ENCODE data around the gene H2BK1. TPM values are rescaled to one million over a fixed set of nuclear protein-coding genes. Genes with fewer than 3 reads are reported as not detected.

The H2BK1 gene
- total RNA-seq, 1 donor from 2014 or later = not detected

- no peak for FAIRE-seq
Measured at GRCh38 chr7:151240942-151241754, 30.9 kb upstream of the H2BK1 start.

GRCh38 chr7:151240536-151240935 lies 30.2 kb upstream of the H2BK1 start:
- Histone ChIP-seq H3K4me3 (ENCODE audit: low read depth, low read length) (no peak overlapping the region), H3K27me3 (ENCODE audit: control insufficient read depth, insufficient read depth, low read length) (peaks cover 3% of the 10 kb centered on the region), H3K36me3 (ENCODE audit: control insufficient read depth, insufficient read depth, low read length) (peaks cover 16% of the 10 kb centered on the region)
- DNase-seq (ENCODE audit: low read depth) = no peak
- TF ChIP-seq, protein P1, sequence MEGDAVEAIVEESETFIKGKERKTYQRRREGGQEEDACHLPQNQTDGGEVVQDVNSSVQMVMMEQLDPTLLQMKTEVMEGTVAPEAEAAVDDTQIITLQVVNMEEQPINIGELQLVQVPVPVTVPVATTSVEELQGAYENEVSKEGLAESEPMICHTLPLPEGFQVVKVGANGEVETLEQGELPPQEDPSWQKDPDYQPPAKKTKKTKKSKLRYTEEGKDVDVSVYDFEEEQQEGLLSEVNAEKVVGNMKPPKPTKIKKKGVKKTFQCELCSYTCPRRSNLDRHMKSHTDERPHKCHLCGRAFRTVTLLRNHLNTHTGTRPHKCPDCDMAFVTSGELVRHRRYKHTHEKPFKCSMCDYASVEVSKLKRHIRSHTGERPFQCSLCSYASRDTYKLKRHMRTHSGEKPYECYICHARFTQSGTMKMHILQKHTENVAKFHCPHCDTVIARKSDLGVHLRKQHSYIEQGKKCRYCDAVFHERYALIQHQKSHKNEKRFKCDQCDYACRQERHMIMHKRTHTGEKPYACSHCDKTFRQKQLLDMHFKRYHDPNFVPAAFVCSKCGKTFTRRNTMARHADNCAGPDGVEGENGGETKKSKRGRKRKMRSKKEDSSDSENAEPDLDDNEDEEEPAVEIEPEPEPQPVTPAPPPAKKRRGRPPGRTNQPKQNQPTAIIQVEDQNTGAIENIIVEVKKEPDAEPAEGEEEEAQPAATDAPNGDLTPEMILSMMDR (IDR thresholded peaks at IDR 0.05; ENCODE audit: insufficient read depth, low read length, severe bottlenecking) = no peak
- no peak for FAIRE-seq

More at GRCh38 chr7:151240942-151241754, 30.9 kb upstream of the H2BK1 start:
- DNase-seq (ENCODE audit: low read depth) = no peak
- TF ChIP-seq, protein P1 (IDR thresholded peaks at IDR 0.05; ENCODE audit: insufficient read depth, low read length, severe bottlenecking) = no peak
- Histone ChIP-seq H3K4me3 (ENCODE audit: low read depth, low read length) (no peak overlapping the region), H3K36me3 (ENCODE audit: control insufficient read depth, insufficient read depth, low read length) (peaks cover 13% of the 10 kb centered on the region), H3K27me3 (ENCODE audit: control insufficient read depth, insufficient read depth, low read length) (peaks cover 6% of the 10 kb centered on the region)

DNA sequence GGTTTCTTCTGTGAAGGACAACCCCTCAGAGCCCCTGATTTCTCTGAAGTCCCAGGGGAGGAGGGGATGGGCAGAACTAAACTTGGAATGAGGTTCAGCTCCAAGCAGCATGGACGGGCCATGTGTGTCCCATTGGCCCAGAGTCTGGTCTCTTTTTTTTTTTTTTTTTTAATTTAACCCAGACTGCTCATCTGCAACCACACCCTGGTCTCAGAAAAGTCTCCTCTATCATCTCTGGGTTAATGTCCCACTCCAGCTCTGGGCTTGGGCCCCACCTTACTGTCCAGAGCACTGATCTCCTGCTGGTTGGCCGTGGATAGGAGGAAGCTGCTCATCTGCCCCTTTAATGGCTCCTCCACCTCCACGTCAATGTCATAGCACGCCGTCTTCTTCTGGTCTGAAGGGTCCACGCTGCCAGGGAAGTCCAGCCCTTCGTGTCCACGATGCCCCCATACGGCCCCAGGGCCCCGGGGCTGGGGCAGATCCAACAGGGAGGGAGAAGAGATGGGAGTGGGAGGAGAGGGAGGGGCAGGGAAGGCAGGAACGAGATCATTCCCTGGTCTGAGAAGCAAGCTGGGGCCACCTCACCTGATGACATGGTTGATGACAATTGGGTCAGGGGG lies 29.7 kb upstream of the H2BK1 start:
- DNase-seq (ENCODE audit: low read depth) (no peak), FAIRE-seq (no peak)
- Histone ChIP-seq H3K4me3 (ENCODE audit: low read depth, low read length) (no peak overlapping the region), H3K36me3 (ENCODE audit: control insufficient read depth, insufficient read depth, low read length) (peaks cover 21% of the 10 kb centered on the region), H3K27me3 (ENCODE audit: control insufficient read depth, insufficient read depth, low read length) (peaks cover 3% of the 10 kb centered on the region)
- TF ChIP-seq, protein P1 (IDR thresholded peaks at IDR 0.05; ENCODE audit: insufficient read depth, low read length, severe bottlenecking) = no peak

- peaks cover 23% of the 10 kb centered on the region for H3K36me3 ChIP-seq (ENCODE audit: control insufficient read depth, insufficient read depth, low read length)
- DNase-seq (ENCODE audit: low read depth) = no peak
- peak; percentile 47 for FAIRE-seq
Measured at GRCh38 chr7:151238924-151239836, 28.9 kb upstream of the H2BK1 start.

GRCh38 chr7:151238190-151238810 lies 28.0 kb upstream of the H2BK1 start:
- no peak for DNase-seq (ENCODE audit: low read depth)
- TF ChIP-seq, protein P1 (IDR thresholded peaks at IDR 0.05; ENCODE audit: insufficient read depth, low read length, severe bottlenecking) = no peak
- Histone ChIP-seq H3K36me3 (ENCODE audit: control insufficient read depth, insufficient read depth, low read length) (peaks cover 23% of the 10 kb centered on the region), H3K4me3 (ENCODE audit: low read depth, low read length) (no peak overlapping the region), H3K27me3 (ENCODE audit: control insufficient read depth, insufficient read depth, low read length) (no peaks in the 10 kb centered on the region)
- FAIRE-seq = no peak

More at GRCh38 chr7:151238924-151239836, 28.9 kb upstream of the H2BK1 start:
- TF ChIP-seq, protein P1 (IDR thresholded peaks at IDR 0.05; ENCODE audit: insufficient read depth, low read length, severe bottlenecking) = no peak
- Histone ChIP-seq H3K4me3 (ENCODE audit: low read depth, low read length) (no peak overlapping the region), H3K27me3 (ENCODE audit: control insufficient read depth, insufficient read depth, low read length) (no peaks in the 10 kb centered on the region)
